Endodermal cell (in vitro differentiated cells): ENCODE measurements around the gene HES4. TPM values are rescaled to one million over a fixed set of nuclear protein-coding genes. Genes with fewer than 3 reads are reported as not detected.

Experiments
- DNase-seq: peaks from one replicate; pipeline ENCODE4 v3.0.0-alpha.2; 2017
- H3K27ac ChIP-seq: 2 replicates; pipeline ENCODE4 v1.5.1; 2013; ENCODE audit warnings: mild to moderate bottlenecking, low read depth, low read length, moderate library complexity
- H3K27me3 ChIP-seq: 2 replicates; pipeline ENCODE4 v1.6.1; 2013; ENCODE audit warnings: mild to moderate bottlenecking, low read length, moderate library complexity; ENCODE audit not compliant: insufficient read depth, control insufficient read depth, poor library complexity, severe bottlenecking
- H3K36me3 ChIP-seq: 2 replicates; pipeline ENCODE4 v1.7.0; 2013; ENCODE audit warnings: mild to moderate bottlenecking, low read length, moderate library complexity; ENCODE audit not compliant: control insufficient read depth, insufficient read depth
- H3K4me1 ChIP-seq: one replicate; pipeline ENCODE4 v1.7.0; 2013; ENCODE audit warnings: low read length; ENCODE audit not compliant: control insufficient read depth, insufficient read depth
- H3K4me3 ChIP-seq: 2 replicates; pipeline ENCODE4 v1.5.1; 2013; ENCODE audit warnings: mild to moderate bottlenecking, low read length, moderate library complexity
- H3K9ac ChIP-seq: 2 replicates; pipeline ENCODE4 v1.6.1; 2013; ENCODE audit warnings: mild to moderate bottlenecking, low read length, moderate library complexity; ENCODE audit not compliant: poor library complexity, severe bottlenecking; ENCODE audit errors: extremely low read depth
- H3K9me3 ChIP-seq: 2 replicates; pipeline ENCODE4 v1.6.1; 2013; ENCODE audit warnings: mild to moderate bottlenecking, low read length, moderate library complexity; ENCODE audit not compliant: control insufficient read depth
- H3K27ac Mint-ChIP-seq: 2 replicates; pipeline ENCODE4 v1.8.0; 2020; ENCODE audit warnings: mixed read lengths
- H3K27me3 Mint-ChIP-seq: 2 replicates; pipeline ENCODE4 v1.8.0; 2021; ENCODE audit warnings: mild to moderate bottlenecking, mixed read lengths; ENCODE audit not compliant: insufficient read depth
- H3K36me3 Mint-ChIP-seq: 2 replicates; pipeline ENCODE4 v1.8.0; 2020; ENCODE audit warnings: low read depth, mixed read lengths
- H3K4me1 Mint-ChIP-seq: 2 replicates; pipeline ENCODE4 v1.8.0; 2020; ENCODE audit warnings: mixed read lengths
- H3K4me3 Mint-ChIP-seq: 2 replicates; pipeline ENCODE4 v1.8.0; 2020; ENCODE audit warnings: mild to moderate bottlenecking, moderate library complexity, mixed read lengths
- H3K9me3 Mint-ChIP-seq: 2 replicates; pipeline ENCODE4 v1.8.0; 2020; ENCODE audit warnings: mild to moderate bottlenecking, mixed read lengths
- WGBS, 2 experiments: methylation state at CpG; one replicate each; pipeline versions ENCODE4 v1.1.5 to v1.1.7; 2013; ENCODE audit warnings: missing lambda C conversion rate in 2 of 2, mixed read lengths in 1 of 2; ENCODE audit not compliant: insufficient coverage in 1 of 2, insufficient read length in 1 of 2; 5-methylcytosine and 5-hydroxymethylcytosine counted together
- total RNA-seq, 2 donors: library from RNA; stranded (reverse); fragmentation: NEBNext Ultra II Directional in 1 of 2; extraction: Animal tissue kit (Norgen Biotek cat#: 25700) in 1 of 2; gene quantifications; 2 replicates in 1 of 2; 3 replicates in 1 of 2; pipeline ENCODE4 v1.2.1, GENCODE V29; 2021
- TF ChIP-seq, protein P1 (sequence below): fragments of 200-600 bp; sonication (generic); conservative IDR thresholded peaks from 2 replicates; pipeline ENCODE4 v1.5.0; 2021; ENCODE audit warnings: antibody characterized with exemption, mild to moderate bottlenecking

HES4 gene
- total RNA-seq, 2 donors from 2014 or later = 16.1 to 19.7 TPM

DNA sequence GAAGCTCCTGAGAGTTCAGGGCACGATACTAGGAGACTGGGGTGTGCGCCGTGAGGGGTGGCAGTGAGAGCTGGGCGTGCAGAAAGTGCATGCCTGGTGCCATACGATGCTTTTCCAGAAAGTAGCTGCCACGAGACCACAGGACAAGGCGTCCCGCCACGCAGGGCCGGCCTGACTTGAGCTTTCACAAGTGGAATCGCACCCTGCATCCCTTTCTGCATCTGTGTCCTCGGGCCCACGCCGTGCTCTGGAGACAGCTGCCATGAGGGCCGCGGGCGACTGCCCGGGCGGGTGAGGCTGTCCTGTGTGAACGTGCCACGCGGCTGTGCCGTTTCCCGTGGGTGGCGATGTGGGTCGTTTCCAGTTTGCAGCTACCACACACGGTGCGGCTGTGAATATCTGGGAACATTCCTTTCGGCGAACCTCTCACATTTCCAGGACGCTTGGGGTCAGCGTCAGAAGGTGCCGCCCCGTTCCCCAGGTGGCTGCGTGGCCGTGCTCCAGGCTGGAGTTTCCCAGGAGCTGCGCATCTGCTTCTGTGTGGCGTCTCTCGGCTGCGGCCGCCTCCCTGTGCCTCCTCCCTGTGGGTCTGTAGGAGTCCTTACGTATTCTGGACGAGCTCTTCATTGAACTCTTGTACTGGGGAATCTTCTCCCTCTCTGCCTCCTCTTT, 17.0 kb downstream of the HES4 start:
- Histone ChIP-seq H3K4me3 (no peak overlapping the region), H3K4me1 (no peaks in the 10 kb centered on the region), H3K36me3 (no peaks in the 10 kb centered on the region), H3K9ac (no peak overlapping the region), H3K9me3 (no peaks in the 10 kb centered on the region), H3K27ac (no peak overlapping the region), H3K27me3 (peaks cover 45% of the 10 kb centered on the region)
- WGBS, 2 experiments = 90% methylated on average over 42 to 43 of the region's 43 CpGs
- H3K4me3 Mint-ChIP-seq = no peak overlapping the region
- no peak for DNase-seq
- peaks cover 5% of the 10 kb centered on the region for H3K9me3 Mint-ChIP-seq
- no peak overlapping the region for H3K27ac Mint-ChIP-seq
- H3K36me3 Mint-ChIP-seq = peaks cover 3% of the 10 kb centered on the region
- H3K27me3 Mint-ChIP-seq = peaks cover 62% of the 10 kb centered on the region
- H3K4me1 Mint-ChIP-seq = no peaks in the 10 kb centered on the region
- TF ChIP-seq, protein P1, sequence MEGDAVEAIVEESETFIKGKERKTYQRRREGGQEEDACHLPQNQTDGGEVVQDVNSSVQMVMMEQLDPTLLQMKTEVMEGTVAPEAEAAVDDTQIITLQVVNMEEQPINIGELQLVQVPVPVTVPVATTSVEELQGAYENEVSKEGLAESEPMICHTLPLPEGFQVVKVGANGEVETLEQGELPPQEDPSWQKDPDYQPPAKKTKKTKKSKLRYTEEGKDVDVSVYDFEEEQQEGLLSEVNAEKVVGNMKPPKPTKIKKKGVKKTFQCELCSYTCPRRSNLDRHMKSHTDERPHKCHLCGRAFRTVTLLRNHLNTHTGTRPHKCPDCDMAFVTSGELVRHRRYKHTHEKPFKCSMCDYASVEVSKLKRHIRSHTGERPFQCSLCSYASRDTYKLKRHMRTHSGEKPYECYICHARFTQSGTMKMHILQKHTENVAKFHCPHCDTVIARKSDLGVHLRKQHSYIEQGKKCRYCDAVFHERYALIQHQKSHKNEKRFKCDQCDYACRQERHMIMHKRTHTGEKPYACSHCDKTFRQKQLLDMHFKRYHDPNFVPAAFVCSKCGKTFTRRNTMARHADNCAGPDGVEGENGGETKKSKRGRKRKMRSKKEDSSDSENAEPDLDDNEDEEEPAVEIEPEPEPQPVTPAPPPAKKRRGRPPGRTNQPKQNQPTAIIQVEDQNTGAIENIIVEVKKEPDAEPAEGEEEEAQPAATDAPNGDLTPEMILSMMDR = no peak

DNA sequence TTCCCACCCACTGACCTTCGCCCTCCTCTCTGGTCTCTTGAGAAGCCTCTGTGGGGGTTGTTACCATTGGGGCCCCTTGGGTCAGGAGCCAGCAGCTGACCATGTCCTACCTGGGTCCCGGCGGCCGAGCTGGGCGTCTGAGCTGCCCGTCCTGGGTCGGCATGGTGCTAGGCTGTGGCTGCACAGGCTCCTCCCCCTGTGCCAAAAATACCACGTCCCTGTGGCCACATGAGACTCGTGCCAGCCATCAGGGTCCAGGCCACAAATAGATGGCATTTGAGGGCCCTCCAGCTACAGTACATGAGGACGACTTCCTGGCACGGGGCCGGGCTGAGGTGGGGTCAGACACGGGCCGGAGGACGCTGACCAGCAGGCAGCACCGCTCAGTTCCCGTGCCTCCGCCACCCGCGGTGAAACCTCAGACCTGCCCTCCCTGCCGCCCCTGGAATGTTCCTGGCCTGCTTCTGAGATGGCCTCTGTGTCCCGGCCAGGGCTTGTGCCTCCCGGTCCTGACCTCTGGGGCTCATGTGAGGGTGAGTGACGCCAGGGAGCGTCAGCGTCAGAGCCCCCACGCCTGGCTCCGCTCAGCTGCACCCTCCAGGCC, 17.8 kb downstream of the HES4 start, which contains the start of gene PERM1:
Gene PERM1, minus strand, starts transcription at position 139 of the 604 bp plus-strand sequence. CDS start 1,064 bp downstream, outside the sequence.
- TF ChIP-seq, protein P1 = no peak
- H3K9me3 Mint-ChIP-seq = peaks cover 5% of the 10 kb centered on the region

DNA sequence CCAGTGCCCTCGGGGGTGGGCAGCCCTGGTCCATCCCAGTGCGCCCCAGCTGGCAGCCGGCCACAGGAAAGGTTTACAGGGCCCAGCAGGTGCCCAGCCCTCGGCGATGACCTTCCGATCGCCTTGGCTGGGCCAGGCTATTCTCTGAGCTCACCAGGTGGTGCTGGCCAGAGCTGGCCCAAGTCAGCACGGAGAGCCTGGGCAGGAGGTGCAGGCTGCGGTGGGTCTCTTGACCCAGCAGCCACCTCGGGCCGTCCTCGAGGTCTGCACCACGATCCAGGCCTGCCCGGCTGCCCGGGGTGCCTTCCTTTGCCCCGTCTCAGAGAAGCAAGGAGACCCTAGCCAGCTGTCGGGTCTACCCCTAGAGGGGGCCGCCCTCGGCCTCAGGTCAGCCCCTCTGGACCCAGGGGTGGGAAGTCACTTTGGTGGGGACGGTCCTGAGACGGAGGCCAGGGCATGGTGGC, 18.4 kb downstream of the HES4 start:
- TF ChIP-seq, protein P1 = no peak
- H3K9ac ChIP-seq = no peak overlapping the region
- no peaks in the 10 kb centered on the region for H3K9me3 ChIP-seq
- Mint-ChIP-seq H3K9me3 (peaks cover 5% of the 10 kb centered on the region), H3K36me3 (peaks cover 3% of the 10 kb centered on the region), H3K27me3 (peaks cover 52% of the 10 kb centered on the region), H3K4me3 (no peak overlapping the region), H3K4me1 (no peaks in the 10 kb centered on the region), H3K27ac (no peak overlapping the region)
- H3K36me3 ChIP-seq = no peaks in the 10 kb centered on the region
- no peaks in the 10 kb centered on the region for H3K4me1 ChIP-seq
- H3K27ac ChIP-seq = no peak overlapping the region
- no peak overlapping the region for H3K4me3 ChIP-seq
- DNase-seq = no peak
- WGBS, 2 experiments = 81% methylated on average over 16 to 21 of the region's 21 CpGs
- peaks cover 37% of the 10 kb centered on the region for H3K27me3 ChIP-seq

More for the DNA sequence above, 17.8 kb downstream of the HES4 start, which contains the start of gene PERM1:
- Mint-ChIP-seq H3K4me1 (no peaks in the 10 kb centered on the region), H3K36me3 (peaks cover 3% of the 10 kb centered on the region), H3K27ac (no peak within 1 kb of the TSS), H3K4me3 (no peak within 1 kb of the TSS), H3K27me3 (peaks cover 54% of the 10 kb centered on the region)
- no peaks in the 10 kb centered on the region for H3K36me3 ChIP-seq
- peaks cover 40% of the 10 kb centered on the region for H3K27me3 ChIP-seq
- H3K9me3 ChIP-seq = no peaks in the 10 kb centered on the region
- H3K4me3 ChIP-seq = no peak within 1 kb of the TSS
- no peak within 1 kb of the TSS for H3K27ac ChIP-seq
- WGBS, 2 experiments = 74 to 85% methylated on average over 14 to 28 of the region's 28 CpGs
- no peaks in the 10 kb centered on the region for H3K4me1 ChIP-seq
- no peak within 1 kb of the TSS for H3K9ac ChIP-seq
- no peak for DNase-seq
